Right cardiac atrium (tissue), 5 donors: ENCODE measurements around the gene SGCD. TPM values are rescaled to one million over a fixed set of nuclear protein-coding genes. Genes with fewer than 3 reads are reported as not detected.

Source experiments
- ATAC-seq, 2 donors: fragments of 200-7000 bp; cut with Tn5 transposase; one replicate each; pipeline versions ENCODE4 v1.8.0 to v1.9.1; 2020; ENCODE audit warnings: moderate library complexity in 2 of 2, mild to moderate bottlenecking in 1 of 2
- DNase-seq, 3 donors: peaks; one replicate each; pipeline ENCODE4 v3.0.0-alpha.2; 2020
- H3K27ac ChIP-seq: one replicate; pipeline ENCODE4 v1.5.1; 2013; ENCODE audit warnings: mild to moderate bottlenecking, low read length, control low read depth, moderate library complexity
- H3K27me3 ChIP-seq: one replicate; pipeline ENCODE4 v1.6.1; 2013; ENCODE audit not compliant: control insufficient read depth, insufficient read depth
- H3K4me1 ChIP-seq: one replicate; pipeline ENCODE4 v1.6.1; 2013; ENCODE audit warnings: low read length; ENCODE audit not compliant: control insufficient read depth, insufficient read depth
- H3K4me3 ChIP-seq: one replicate; pipeline ENCODE4 v1.5.1; 2013; ENCODE audit warnings: low read length, control low read depth
- H3K9me3 ChIP-seq: one replicate; pipeline ENCODE4 v1.6.1; 2013; ENCODE audit warnings: low read length; ENCODE audit not compliant: control insufficient read depth
- WGBS: extraction: QIAGEN DNeasy Blood & Tissue Kit; methylation state at CpG from one replicate; pipeline ENCODE4 v1.1.7; 2013; 5-methylcytosine and 5-hydroxymethylcytosine counted together
- intact Hi-C, 4 donors: fragments of 100-400 bp; cut with DNase I; formaldehyde crosslinking; loops; one replicate each; pipeline versions ENCODE4 v1.11.0 to v1.14.0; 2022 to 2023
- polyA plus RNA-seq: library from polyadenylated mRNA; stranded (reverse); fragments of 200-250 nt; gene quantifications from one replicate; pipeline ENCODE4 v1.2.3, GENCODE V29; 2013
- total RNA-seq, 4 donors: library from RNA; stranded (reverse); fragmentation: NEBNext Ultra II Directional; extraction: Animal tissue kit (Norgen Biotek cat#: 25700); gene quantifications; one replicate each; pipeline ENCODE4 v1.2.1, GENCODE V29; 2021
- donor health status: healthy with polysubstance abuse.
- donor health status: DM: no; HTN: yes; CAD: no.
- donor health status: DM: no; HTN: no; CAD: no.
- donor health status: DM: no; HTN: yes; CAD: no; lungs with severe emphysema.
- donor health status: DM: yes; HTN: yes; CAD: no.

The SGCD gene
- total and polyA plus RNA-seq, 5 donors: 23.2 to 151 (median 75.8) TPM

DNA sequence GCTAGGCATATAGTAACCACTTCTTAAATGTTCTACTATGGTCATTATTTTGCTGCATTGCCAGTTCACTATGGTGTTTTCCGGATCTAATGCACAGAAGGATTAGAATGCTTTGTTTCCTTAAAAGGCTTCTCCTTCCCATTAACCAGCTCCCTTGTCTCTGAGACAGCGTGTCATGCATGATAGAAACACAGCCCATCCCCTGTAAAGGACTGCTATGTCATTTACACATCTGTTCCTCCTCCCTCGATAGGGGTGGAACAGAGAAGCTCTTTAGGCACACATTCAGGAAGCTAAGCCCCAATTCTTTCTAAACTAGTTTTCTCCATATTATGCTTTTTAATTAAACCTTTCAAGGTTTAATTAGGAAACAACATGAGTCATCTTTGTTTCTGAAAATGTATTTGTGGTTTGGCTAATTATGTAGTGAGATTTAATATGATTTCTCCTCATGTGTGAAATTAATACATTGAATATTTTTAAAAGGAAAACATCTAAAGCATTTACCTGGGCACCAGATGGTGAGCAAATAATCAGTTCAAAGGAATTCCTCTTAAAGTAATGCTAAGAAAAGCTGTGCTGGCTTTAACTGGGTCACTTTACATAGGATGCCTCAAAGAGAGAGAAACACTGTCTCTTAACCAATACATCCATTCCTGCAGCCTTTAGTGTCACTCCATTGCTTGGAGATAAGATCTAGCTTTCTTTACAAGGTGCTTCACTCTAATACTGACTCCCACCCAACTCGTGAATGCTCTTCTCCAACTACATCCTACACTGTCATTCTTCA, 389.8 kb downstream of the SGCD start:
- WGBS: 63% methylated on average over 4 of the region's 4 CpGs
- ATAC-seq (no peak), DNase-seq (no peak)
- H3K4me1 ChIP-seq: no peaks in the 10 kb centered on the region
- H3K4me3 ChIP-seq: no peak overlapping the region
- no peaks in the 10 kb centered on the region for H3K9me3 ChIP-seq
- no peaks in the 10 kb centered on the region for H3K27me3 ChIP-seq
- intact Hi-C loops: no loop called here
- no peak overlapping the region for H3K27ac ChIP-seq

DNA sequence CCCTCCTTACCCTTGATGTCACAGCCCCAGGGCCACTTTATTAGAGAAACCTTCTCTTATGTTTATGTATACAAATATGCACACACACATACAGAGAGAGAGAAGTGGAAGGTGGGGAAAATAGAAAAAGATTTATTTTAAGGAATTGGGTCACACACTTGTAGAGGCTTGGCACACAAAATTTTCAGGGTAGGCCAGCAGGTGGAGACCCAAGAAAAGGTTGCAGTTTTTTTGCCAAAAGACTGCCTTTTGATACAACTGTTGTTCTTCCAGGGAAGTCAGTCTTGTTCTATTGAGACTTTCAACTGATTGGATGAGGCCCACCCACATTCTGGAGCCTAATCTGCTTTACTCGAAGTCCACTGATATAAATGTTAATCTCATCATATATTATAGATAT, 392.0 kb downstream of the SGCD start:
- no peaks in the 10 kb centered on the region for H3K27me3 ChIP-seq
- whole genome bisulfite sequencing: 68% methylated on average over 1 of the region's 1 CpG
- ATAC-seq: no peak
- no peak overlapping the region for H3K4me3 ChIP-seq
- peaks cover 2% of the 10 kb centered on the region for H3K4me1 ChIP-seq
- no peaks in the 10 kb centered on the region for H3K9me3 ChIP-seq
- intact Hi-C loops: no loop called here
- DNase-seq: no peak
- no peak overlapping the region for H3K27ac ChIP-seq

DNA sequence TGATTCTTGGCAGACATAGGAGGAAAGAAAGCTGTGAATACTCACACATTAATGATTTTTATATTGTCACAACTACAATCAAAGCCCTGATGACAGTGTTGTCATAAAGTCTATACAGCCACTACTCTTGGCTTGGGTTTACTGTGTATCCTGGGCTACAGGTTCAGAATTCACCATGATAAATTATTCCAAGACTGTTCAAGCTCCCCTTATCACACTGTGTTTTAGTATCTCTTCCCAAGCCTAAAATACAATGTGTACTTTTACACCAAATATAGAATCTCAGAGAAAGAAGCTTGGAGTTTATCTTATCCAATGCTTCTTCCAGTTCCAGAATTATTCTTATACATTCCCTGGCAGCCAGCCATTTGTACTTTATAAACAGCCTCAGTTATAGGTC, 395.4 kb downstream of the SGCD start:
- no peak overlapping the region for H3K4me3 ChIP-seq
- no peaks in the 10 kb centered on the region for H3K9me3 ChIP-seq
- peaks cover 2% of the 10 kb centered on the region for H3K4me1 ChIP-seq
- H3K27ac ChIP-seq: no peak overlapping the region
- intact Hi-C loops: no loop called here
- peak in 1 of 2 donors; percentile 51 for ATAC-seq
- H3K27me3 ChIP-seq: no peaks in the 10 kb centered on the region
- no peak for DNase-seq

DNA sequence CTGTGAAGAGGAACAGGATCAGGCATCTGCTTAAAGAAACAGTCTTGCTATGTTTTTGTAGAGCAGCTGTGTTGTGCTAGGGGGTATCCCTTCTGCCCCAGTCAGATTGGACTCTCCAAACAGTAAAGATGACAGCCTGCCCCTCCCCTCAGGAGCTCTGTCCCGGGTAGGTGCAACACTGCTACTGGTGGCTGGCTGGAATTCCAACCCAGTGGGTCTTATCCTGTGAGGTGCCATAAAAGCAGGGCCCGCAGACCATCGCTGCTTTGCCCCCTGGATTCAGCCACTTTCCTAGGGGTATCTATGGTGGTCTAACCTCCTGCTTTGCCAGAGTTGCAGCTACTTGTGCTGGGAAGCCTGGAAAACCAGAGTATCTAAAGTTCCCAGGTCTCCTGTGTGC, 408.5 kb downstream of the SGCD start:
- Histone ChIP-seq H3K27ac (no peak overlapping the region), H3K27me3 (no peaks in the 10 kb centered on the region), H3K4me1 (no peaks in the 10 kb centered on the region), H3K4me3 (no peak overlapping the region), H3K9me3 (no peaks in the 10 kb centered on the region)
- 82% methylated on average over 3 of the region's 3 CpGs for WGBS
- intact Hi-C loops: no loop called here
- ATAC-seq: no peak
- no peak for DNase-seq

DNA sequence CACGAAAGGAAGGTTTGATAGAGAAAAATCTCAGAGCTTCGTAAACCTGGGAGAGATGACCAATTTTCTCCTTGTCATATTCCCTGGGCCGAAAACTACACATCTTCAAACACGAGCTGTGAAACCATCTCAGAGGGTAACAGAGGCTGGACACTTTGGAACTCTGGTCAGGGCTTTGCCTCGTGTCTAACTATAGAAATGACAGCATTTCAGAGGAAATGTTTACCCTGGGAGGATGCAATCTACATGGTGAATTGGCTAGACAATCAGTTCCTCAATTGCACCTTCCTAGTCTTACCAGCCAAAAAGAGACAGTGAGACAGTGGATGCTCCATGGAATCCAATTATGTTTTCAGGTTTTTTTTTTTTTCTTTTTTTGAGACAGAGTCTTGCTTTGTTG, 414.6 kb downstream of the SGCD start:
- H3K9me3 ChIP-seq: no peaks in the 10 kb centered on the region
- no peaks in the 10 kb centered on the region for H3K27me3 ChIP-seq
- no peak overlapping the region for H3K27ac ChIP-seq
- intact Hi-C loops: no loop called here
- no peaks in the 10 kb centered on the region for H3K4me1 ChIP-seq
- DNase-seq: no peak
- ATAC-seq: no peak
- no peak overlapping the region for H3K4me3 ChIP-seq
- WGBS: 63% methylated on average over 5 of the region's 5 CpGs

DNA sequence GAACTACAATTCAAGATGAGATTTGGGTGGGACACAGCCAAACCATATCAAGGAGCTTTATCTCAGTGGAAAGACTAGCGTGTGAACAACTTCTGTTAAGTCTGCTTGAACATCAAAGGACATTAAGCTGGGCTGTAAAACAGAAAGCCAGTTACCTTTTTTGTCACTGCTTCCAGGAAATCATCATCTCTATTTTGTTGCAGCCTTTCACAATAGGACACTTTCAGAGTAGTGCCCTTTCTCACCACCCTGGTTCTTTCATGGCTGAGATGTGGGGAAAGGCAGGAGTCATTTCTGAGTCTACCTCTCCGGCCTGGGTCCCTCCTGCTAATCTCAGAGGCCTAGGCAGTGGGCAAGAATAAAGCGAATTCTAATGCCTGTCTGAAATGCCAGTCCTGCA, 426.9 kb downstream of the SGCD start:
- H3K4me3 ChIP-seq: no peak overlapping the region
- H3K4me1 ChIP-seq: no peaks in the 10 kb centered on the region
- WGBS: 84% methylated on average over 3 of the region's 3 CpGs
- no peak for DNase-seq
- intact Hi-C loops: no loop called here
- no peak overlapping the region for H3K27ac ChIP-seq
- no peaks in the 10 kb centered on the region for H3K9me3 ChIP-seq
- H3K27me3 ChIP-seq: no peaks in the 10 kb centered on the region
- no peak for ATAC-seq

DNA sequence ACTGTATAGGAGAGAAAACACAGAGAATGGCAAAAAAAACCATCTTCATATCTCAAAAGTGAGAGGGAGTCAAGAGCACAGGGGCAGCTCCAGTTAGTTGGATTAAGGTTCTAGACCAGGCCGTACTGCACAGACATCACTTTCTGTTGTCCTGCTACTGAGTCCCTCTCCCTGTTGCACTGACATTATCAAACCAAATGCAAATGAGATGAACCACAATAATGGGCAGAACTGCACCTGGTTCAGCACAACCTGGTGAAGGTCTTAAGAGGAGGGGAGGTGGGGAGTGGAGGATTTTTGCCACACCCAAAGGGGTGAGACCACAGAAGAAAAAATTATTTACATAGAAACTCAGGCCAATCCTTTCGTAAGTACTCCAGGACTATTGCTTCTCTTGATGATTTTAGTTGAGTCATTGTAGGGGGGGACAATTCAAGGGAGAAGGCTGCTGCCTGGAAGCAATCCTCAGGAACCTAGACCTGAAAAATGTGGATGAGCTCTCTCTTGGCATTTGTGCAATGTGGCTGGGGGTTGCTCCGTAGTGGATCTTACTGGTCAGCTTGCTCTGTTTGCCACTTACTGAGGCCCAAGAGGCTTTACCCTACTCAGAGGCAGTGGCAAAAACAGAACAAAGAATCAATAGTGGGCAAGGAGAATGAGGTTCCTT, 428.6 kb downstream of the SGCD start:
- no peaks in the 10 kb centered on the region for H3K9me3 ChIP-seq
- intact Hi-C loops: no loop called here
- WGBS: 77% methylated on average over 3 of the region's 3 CpGs
- no peak overlapping the region for H3K27ac ChIP-seq
- no peaks in the 10 kb centered on the region for H3K4me1 ChIP-seq
- H3K4me3 ChIP-seq: no peak overlapping the region
- H3K27me3 ChIP-seq: no peaks in the 10 kb centered on the region
- DNase-seq (no peak), ATAC-seq (no peak)

DNA sequence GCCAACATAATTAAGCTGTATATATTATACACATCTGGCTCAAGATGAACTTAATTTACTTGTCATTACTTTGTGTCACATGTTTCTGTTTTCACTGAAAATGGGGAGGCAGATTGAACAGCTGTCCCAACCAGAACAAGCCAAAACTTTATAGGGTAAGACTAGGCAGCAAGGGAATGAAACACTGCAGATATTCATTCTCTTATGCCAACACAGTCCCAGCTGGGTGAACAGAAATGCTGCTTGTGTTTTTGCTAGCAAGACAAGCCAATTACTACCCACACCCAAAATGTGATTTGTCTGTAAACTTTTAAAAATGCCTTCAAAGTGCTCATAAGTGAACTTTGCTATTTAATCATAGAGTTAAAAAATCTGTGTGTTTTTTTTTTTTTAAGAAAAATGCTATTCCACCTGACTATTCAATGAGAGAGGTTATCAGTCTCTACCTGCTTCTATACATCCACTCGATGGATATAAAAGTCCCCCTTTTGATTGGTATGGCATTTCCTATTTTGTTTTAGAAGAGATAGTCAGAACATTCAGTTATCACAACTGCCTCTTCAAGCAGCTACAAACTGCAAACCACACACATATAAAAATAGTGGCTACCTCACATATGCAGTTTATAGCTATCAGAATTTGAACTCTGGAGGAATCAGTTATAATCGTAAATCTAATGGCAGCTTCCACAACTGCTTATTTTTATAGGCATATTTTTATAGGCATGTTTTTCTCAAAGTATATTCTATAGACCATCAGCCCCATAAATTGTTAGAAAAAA, 431.2 kb downstream of the SGCD start:
- Histone ChIP-seq H3K4me3 (no peak overlapping the region), H3K9me3 (no peaks in the 10 kb centered on the region), H3K4me1 (no peaks in the 10 kb centered on the region), H3K27me3 (no peaks in the 10 kb centered on the region), H3K27ac (no peak overlapping the region)
- 52% methylated on average over 2 of the region's 2 CpGs for WGBS
- DNase-seq: no peak
- intact Hi-C loops: no loop called here
- peak; percentile 22 to 29 for ATAC-seq

DNA sequence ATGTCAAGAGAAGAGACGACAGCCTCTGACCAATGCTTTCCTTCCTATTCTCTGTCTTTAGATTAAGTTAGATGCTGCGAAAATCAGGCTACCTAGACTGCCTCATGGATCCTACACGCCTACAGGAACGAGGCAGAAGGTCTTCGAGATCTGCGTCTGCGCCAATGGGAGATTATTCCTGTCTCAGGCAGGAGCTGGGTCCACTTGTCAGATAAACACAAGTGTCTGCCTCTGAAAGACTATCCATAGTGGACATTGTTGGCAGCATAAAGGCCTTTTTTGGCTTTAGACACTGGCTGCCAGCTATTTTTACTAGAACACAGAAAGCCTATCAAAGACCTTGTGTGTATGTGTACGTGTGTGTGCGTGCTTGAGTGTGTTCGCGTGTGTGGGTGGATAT, 432.2 kb downstream of the SGCD start:
- H3K4me1 ChIP-seq: no peaks in the 10 kb centered on the region
- DNase-seq (peak; percentile 11 to 64 (median 51)), ATAC-seq (peak; percentile 72 to 81)
- no peak overlapping the region for H3K4me3 ChIP-seq
- H3K27me3 ChIP-seq: no peaks in the 10 kb centered on the region
- H3K27ac ChIP-seq: peak overlapping the region; percentile 63
- intact Hi-C loops: no loop called here
- WGBS: 71% methylated on average over 11 of the region's 11 CpGs
- H3K9me3 ChIP-seq: no peaks in the 10 kb centered on the region

DNA sequence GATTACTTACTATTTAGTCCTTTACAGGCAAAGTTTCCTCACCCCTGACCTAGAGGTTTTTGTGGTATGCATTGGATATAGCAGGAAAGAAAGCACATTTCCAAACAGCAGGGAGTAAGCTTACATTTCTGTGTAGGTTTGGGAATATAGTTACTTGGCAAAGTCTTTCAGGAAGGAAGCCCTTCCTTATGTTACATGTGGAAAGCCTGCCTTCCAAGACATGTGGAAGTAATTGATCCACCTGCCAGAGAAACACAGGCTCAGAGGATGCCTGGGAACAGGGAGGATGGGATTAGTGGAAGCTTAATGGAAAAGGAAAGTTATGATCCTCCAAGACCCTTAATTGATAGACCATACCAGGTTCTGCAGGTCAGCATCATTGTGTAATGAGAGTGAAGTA, 435.8 kb downstream of the SGCD start:
- intact Hi-C loops: no loop called here
- Histone ChIP-seq H3K9me3 (no peaks in the 10 kb centered on the region), H3K27me3 (no peaks in the 10 kb centered on the region), H3K4me1 (peaks cover 1% of the 10 kb centered on the region), H3K4me3 (no peak overlapping the region), H3K27ac (no peak overlapping the region)
- DNase-seq: no peak
- no peak for ATAC-seq
